Endothelial cell of umbilical vein (primary cell): ENCODE measurements around the gene KRR1. TPM values are rescaled to one million over a fixed set of nuclear protein-coding genes. Genes with fewer than 3 reads are reported as not detected.

Experiments
- BruUV-seq: library from RNA; stranded (reverse); fragments of 400-500 nt; replicated peaks from 2 replicates; lab custom pipeline; 2021; lab: Mats Ljungman, UMichigan
- CTCF ChIA-PET: fragments of 300-600, 350-600 bp; sonication (Branson Sonifier 250); formaldehyde crosslinking; loops from one replicate; lab custom pipeline; 2021; ENCODE audit warnings: antibody characterized with exemption, inconsistent platforms; lab: Charles Lee
- POLR2A ChIA-PET: fragments of 300-600, 350-600 bp; sonication (Branson Sonifier 250); formaldehyde crosslinking; loops from one replicate; lab custom pipeline; 2021; ENCODE audit warnings: antibody characterized with exemption, inconsistent platforms; lab: Charles Lee
- DNase-seq: peaks from one replicate; pipeline ENCODE4 v3.0.0-alpha.2; 2011; ENCODE audit warnings: low read depth, low spot score
- FAIRE-seq: peaks from 2 replicates; lab custom pipeline; 2011; peaks lifted over from hg19 to GRCh38; lab: Jason Lieb, UNC
- H2AFZ ChIP-seq: 2 replicates; pipeline ENCODE4 v1.6.0; 2012; ENCODE audit warnings: low read depth, low read length, control low read depth, inconsistent platforms
- H3K27ac ChIP-seq: 2 replicates; pipeline ENCODE4 v1.5.1; 2011; ENCODE audit warnings: low read depth, mild to moderate bottlenecking, control low read depth, low read length, moderate library complexity; ENCODE audit not compliant: insufficient read depth
- H3K27me3 ChIP-seq, 2 experiments: 2 replicates each; pipeline versions ENCODE4 v1.6.0 to v1.6.1; 2011; ENCODE audit warnings: low read length in 2 of 2, mixed read lengths in 1 of 2; ENCODE audit not compliant: control insufficient read depth in 2 of 2, insufficient read depth in 2 of 2
- H3K36me3 ChIP-seq, 2 experiments: 2 replicates in 1 of 2; 3 replicates in 1 of 2; pipeline ENCODE4 v1.5.1; 2011; ENCODE audit warnings: low read length in 2 of 2, mild to moderate bottlenecking in 1 of 2, moderate library complexity in 1 of 2; ENCODE audit not compliant: control insufficient read depth in 2 of 2, insufficient read depth in 2 of 2; ENCODE audit errors: extremely low read depth in 1 of 2
- H3K4me1 ChIP-seq: 3 replicates; pipeline ENCODE4 v1.5.1; 2011; ENCODE audit warnings: mild to moderate bottlenecking, low read length; ENCODE audit not compliant: control insufficient read depth, insufficient read depth; ENCODE audit errors: extremely low read depth
- H3K4me2 ChIP-seq: 2 replicates; pipeline ENCODE4 v1.6.1; 2011; ENCODE audit warnings: low read length, control low read depth, mixed read lengths; ENCODE audit not compliant: insufficient read depth
- H3K4me3 ChIP-seq, 3 experiments: fragments of 200-600 bp in 1 of 3; sonication (generic), shearing (Covaris generic) in 1 of 3; replicated peaks in 1 of 3; 2 replicates each; pipeline ENCODE4 v1.5.1; 2011 to 2016; ENCODE audit warnings: control low read depth in 3 of 3, low read length in 3 of 3, mild to moderate bottlenecking in 2 of 3, inconsistent platforms in 1 of 3, low read depth in 1 of 3, moderate library complexity in 1 of 3; ENCODE audit not compliant: insufficient read depth in 1 of 3
- H3K79me2 ChIP-seq: 2 replicates; pipeline ENCODE4 v1.6.0; 2012; ENCODE audit warnings: low read length, inconsistent platforms; ENCODE audit not compliant: control insufficient read depth, insufficient read depth
- H3K9ac ChIP-seq: replicated peaks from 2 replicates; pipeline ENCODE3; 2011; ENCODE audit warnings: low read length, control low read depth; ENCODE audit not compliant: insufficient read depth; ENCODE audit errors: extremely low read depth
- H3K9me1 ChIP-seq: replicated peaks from 3 replicates; pipeline ENCODE4 v1.6.0; 2011; ENCODE audit warnings: mild to moderate bottlenecking, low read length; ENCODE audit not compliant: control insufficient read depth, insufficient read depth; ENCODE audit errors: extremely low read depth
- H3K9me3 ChIP-seq: replicated peaks from 2 replicates; pipeline ENCODE4 v1.5.1; 2012; ENCODE audit warnings: low read length, inconsistent platforms; ENCODE audit not compliant: control insufficient read depth, insufficient read depth
- H4K20me1 ChIP-seq: replicated peaks from 2 replicates; pipeline ENCODE3; 2011; ENCODE audit warnings: mild to moderate bottlenecking, low read length; ENCODE audit not compliant: control insufficient read depth, insufficient read depth; ENCODE audit errors: extremely low read depth
- CTCF ChIP-seq, 2 donors: IDR thresholded peaks; 1 replicate in 1 of 2; 2 replicates in 1 of 2; pipeline ENCODE4 v1.5.1; 2011; ENCODE audit warnings: low read length in 2 of 2, mild to moderate bottlenecking in 2 of 2, moderate library complexity in 2 of 2, control low read depth in 1 of 2, inconsistent platforms in 1 of 2, low read depth in 1 of 2; ENCODE audit not compliant: insufficient read depth in 1 of 2; ENCODE audit errors: extremely low read depth in 1 of 2
- EZH2 ChIP-seq: IDR thresholded peaks from 2 replicates; pipeline ENCODE4 v1.6.1; 2012; ENCODE audit warnings: borderline replicate concordance, low read depth, mild to moderate bottlenecking, moderate library complexity, low read length, inconsistent platforms; ENCODE audit not compliant: severe bottlenecking
- FOS ChIP-seq: IDR thresholded peaks from 2 replicates; pipeline ENCODE4 v1.6.1; 2011; ENCODE audit warnings: mild to moderate bottlenecking, low read length, moderate library complexity, borderline replicate concordance; ENCODE audit not compliant: insufficient read depth
- GATA2 ChIP-seq: IDR thresholded peaks from 2 replicates; pipeline ENCODE4 v1.7.0; 2011; ENCODE audit warnings: low read depth, mild to moderate bottlenecking, moderate library complexity, mixed read lengths, low read length; ENCODE audit not compliant: insufficient read length, insufficient read depth
- JUN ChIP-seq: IDR thresholded peaks from 2 replicates; pipeline ENCODE4 v1.6.1; 2011; ENCODE audit warnings: borderline replicate concordance, low read depth; ENCODE audit not compliant: insufficient read length, insufficient read depth
- MAX ChIP-seq: IDR thresholded peaks from 2 replicates; pipeline ENCODE4 v1.6.1; 2011; ENCODE audit not compliant: insufficient read depth, insufficient read length
- MYC ChIP-seq: IDR thresholded peaks from one replicate; pipeline ENCODE4 v1.6.1; 2011; ENCODE audit warnings: mild to moderate bottlenecking, low read depth, low read length
- POLR2A ChIP-seq: IDR thresholded peaks from 2 replicates; pipeline ENCODE4 v1.6.1; 2012; ENCODE audit warnings: low read depth, mild to moderate bottlenecking, control low read depth, low read length
- POLR2AphosphoS5 ChIP-seq: IDR thresholded peaks from 2 replicates; pipeline ENCODE4 v1.6.1; 2012; ENCODE audit warnings: low read depth, mild to moderate bottlenecking, control low read depth, low read length, moderate library complexity; ENCODE audit not compliant: insufficient read depth
- dilution Hi-C: fragments of 300-500 bp; cut with MboI; formaldehyde crosslinking; loops from one replicate; pipeline ENCODE4 v1.15.0; 2019; ENCODE audit warnings: low sequenced_read_pairs; ENCODE audit not compliant: extremely low pct_ligation_motif_present
- intact Hi-C: fragments of 100-400 bp; cut with micrococcal nuclease; formaldehyde crosslinking; loops from one replicate; pipeline ENCODE4 v1.10.0; 2022
- polyA plus RNA-seq, 4 experiments: library from polyadenylated mRNA; depleted of rRNA in 3 of 4; stranded (reverse) in 3 of 4; unstranded in 1 of 4; fragments of >200 nt; gene quantifications; 2 replicates each; pipeline versions ENCODE4 v1.2.1 to v1.2.3, GENCODE V29; 2011 to 2012; ENCODE audit warnings: missing spikeins in 1 of 4
- total RNA-seq: library from RNA; stranded (reverse); gene quantifications from 2 replicates; pipeline ENCODE4 v1.2.3, GENCODE V29; 2021

Gene KRR1
- total and polyA plus RNA-seq, 2 donors (not counting 3 experiments of a cell fraction or from before 2014, with no cell fraction given), result 5.9 to 49.3 TPM

GRCh38 chr12:75508159-75508558 is 3.2 kb downstream of the KRR1 start:
- FAIRE-seq (no peak), DNase-seq (no peak)
- H2AFZ ChIP-seq, result no peak overlapping the region
- intact Hi-C loops, result loop anchor here (5.0 kb wide), 2 partner anchors 816 to 949 kb away; no protein-coding TSS in a partner anchor
- H4K20me1 ChIP-seq, result no peaks in the 10 kb centered on the region
- POLR2A ChIA-PET, result no interaction called here
- H3K9me1 ChIP-seq, result no peaks in the 10 kb centered on the region
- H3K4me1 ChIP-seq, result peaks cover 12% of the 10 kb centered on the region
- H3K27me3 ChIP-seq, result no peaks in the 10 kb centered on the region
- H3K9me3 ChIP-seq, result no peaks in the 10 kb centered on the region
- dilution Hi-C loops, result loop anchor here (25.0 kb wide), 1 partner anchor 529 kb away; the partner anchor contains the start of gene PHLDA1
- H3K27ac ChIP-seq, result no peak overlapping the region
- H3K79me2 ChIP-seq, result peaks cover 45% of the 10 kb centered on the region
- no peak overlapping the region for H3K9ac ChIP-seq
- CTCF ChIA-PET, result interaction anchor here (0.9 to 2.4 kb wide), 6 partner anchors 10 to 819 kb away, joined by 3 to 13 read pairs (median 7); partner anchors contain the start of genes GLIPR1L1 and GLIPR1L2
- peaks cover 3 to 11% of the 10 kb centered on the region in 2 experiments for H3K36me3 ChIP-seq
- H3K4me3 ChIP-seq, result no peak overlapping the region
- H3K4me2 ChIP-seq, result no peak overlapping the region
- TF ChIP-seq POLR2A (no peak), GATA2 (no peak), JUN (no peak), EZH2 (no peak), POLR2AphosphoS5 (no peak), MAX (no peak), CTCF (IDR thresholded peaks at IDR 0.05; ENCODE audit: extremely low read depth in 1 of 2, insufficient read depth in 1 of 2, low read depth in 1 of 2, low read length in 2 of 2) (no peak), MYC (no peak), FOS (no peak)
- no TSS peak for BruUV-seq
